ENCODE data around the gene OPRM1. TPM values are rescaled to one million over a fixed set of nuclear protein-coding genes. Genes with fewer than 3 reads are reported as not detected.
"Not testable (repeated sequence)": the region's sequence is repeated elsewhere in the genome, so short reads cannot be mapped to it uniquely, and the experiment has no call there.

Gene OPRM1
- total and polyA plus RNA-seq, 9 donors: not detected

DNA sequence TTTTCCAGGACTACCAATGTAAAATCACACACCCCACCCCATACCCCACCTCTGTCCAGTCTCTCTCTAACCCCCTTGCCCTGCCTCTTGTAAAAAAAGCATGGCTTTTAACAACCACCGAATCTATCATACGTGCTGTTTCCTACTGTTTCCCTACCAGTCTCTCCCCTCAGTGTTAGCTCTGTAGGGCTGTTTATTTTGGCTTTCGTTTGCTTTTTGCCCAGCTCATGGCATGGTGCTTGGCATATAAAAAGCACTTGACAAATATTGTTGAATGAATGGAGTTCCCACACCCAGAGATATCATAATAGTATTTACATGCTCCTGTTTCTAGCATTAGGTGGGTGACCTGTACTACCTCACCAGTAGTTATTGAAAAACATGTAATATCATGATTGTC lies 148.2 kb downstream of the OPRM1 start:
- 93 to 94% (median 94%) methylated on average over 3 of the region's 3 CpGs for WGBS, 3 donors
- TF ChIP-seq POLR2A (IDR thresholded peaks at IDR 0.05) (no peak), EP300 (IDR thresholded peaks at IDR 0.05) (no peak)
- TF ChIP-seq, protein P1, sequence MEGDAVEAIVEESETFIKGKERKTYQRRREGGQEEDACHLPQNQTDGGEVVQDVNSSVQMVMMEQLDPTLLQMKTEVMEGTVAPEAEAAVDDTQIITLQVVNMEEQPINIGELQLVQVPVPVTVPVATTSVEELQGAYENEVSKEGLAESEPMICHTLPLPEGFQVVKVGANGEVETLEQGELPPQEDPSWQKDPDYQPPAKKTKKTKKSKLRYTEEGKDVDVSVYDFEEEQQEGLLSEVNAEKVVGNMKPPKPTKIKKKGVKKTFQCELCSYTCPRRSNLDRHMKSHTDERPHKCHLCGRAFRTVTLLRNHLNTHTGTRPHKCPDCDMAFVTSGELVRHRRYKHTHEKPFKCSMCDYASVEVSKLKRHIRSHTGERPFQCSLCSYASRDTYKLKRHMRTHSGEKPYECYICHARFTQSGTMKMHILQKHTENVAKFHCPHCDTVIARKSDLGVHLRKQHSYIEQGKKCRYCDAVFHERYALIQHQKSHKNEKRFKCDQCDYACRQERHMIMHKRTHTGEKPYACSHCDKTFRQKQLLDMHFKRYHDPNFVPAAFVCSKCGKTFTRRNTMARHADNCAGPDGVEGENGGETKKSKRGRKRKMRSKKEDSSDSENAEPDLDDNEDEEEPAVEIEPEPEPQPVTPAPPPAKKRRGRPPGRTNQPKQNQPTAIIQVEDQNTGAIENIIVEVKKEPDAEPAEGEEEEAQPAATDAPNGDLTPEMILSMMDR (IDR thresholded peaks at IDR 0.05): no peak
- Histone ChIP-seq H3K9me3 (no peaks in the 10 kb centered on the region), H3K27ac (no peak overlapping the region), H3K4me3 (no peak overlapping the region), H3K27me3 (no peaks in the 10 kb centered on the region), H3K36me3 (no peaks in the 10 kb centered on the region), H3K4me1 (ENCODE audit: insufficient read depth) (no peaks in the 10 kb centered on the region)
- no peak for DNase-seq
- intact Hi-C loops (cut with DNase I): no loop called here

DNA sequence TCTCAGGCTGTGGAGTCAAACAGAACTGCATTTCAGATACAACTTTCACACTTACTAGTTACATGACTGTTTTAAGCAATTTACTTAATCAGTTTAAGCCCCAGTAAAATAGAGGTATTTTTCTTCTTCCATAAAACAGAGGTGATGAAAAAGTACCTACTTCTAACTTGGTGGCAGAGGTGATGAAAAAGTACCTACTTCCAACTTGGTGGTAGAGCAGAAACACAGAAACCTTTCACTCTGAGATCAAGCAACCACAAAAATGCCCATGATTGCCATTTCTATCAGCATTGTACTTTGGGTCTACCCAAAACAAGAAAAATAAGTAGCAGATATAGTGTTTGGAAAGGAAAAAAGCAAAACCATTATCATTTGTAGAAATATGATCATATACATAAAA lies 148.7 kb downstream of the OPRM1 start:
- intact Hi-C loops (cut with DNase I): no loop called here
- no peaks in the 10 kb centered on the region for H3K9me3 ChIP-seq
- H3K27ac ChIP-seq: no peak overlapping the region
- no peaks in the 10 kb centered on the region for H3K36me3 ChIP-seq
- no peak overlapping the region for H3K4me3 ChIP-seq
- DNase-seq: no peak
- no peaks in the 10 kb centered on the region for H3K27me3 ChIP-seq
- TF ChIP-seq POLR2A (IDR thresholded peaks at IDR 0.05) (no peak), EP300 (IDR thresholded peaks at IDR 0.05) (no peak)
- TF ChIP-seq, protein P1 (IDR thresholded peaks at IDR 0.05): no peak
- H3K4me1 ChIP-seq (ENCODE audit: insufficient read depth): no peaks in the 10 kb centered on the region

DNA sequence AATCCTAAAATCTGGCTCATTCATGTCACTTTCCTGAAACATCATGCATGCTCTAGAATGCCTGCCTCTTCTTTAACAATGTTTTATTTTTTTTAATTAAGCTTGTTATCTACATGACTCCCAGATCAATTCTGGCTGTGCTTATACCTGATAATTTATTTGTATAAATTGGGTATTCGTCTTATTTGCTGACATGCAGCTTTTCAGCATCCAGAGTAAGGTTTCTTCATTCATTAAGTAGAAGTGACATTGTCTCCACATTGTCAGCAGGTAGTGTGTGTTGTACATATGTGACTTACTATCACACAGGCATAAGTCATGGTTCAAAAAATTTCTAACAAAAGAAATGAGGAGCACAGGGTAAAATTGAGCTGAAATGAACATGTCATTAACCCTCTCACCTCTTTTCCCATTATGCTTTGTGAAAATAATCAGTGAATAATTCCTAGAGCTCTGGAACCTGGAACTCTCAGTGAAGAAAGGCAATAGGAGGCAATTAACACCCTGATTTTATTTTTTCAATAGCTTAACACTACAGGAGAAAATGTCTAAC lies 157.4 kb downstream of the OPRM1 start:
- H3K4me1 ChIP-seq (ENCODE audit: insufficient read depth): peaks cover 2% of the 10 kb centered on the region
- WGBS, 3 donors: 69 to 84% (median 71%) methylated on average over 1 of the region's 1 CpG
- no peaks in the 10 kb centered on the region for H3K36me3 ChIP-seq
- intact Hi-C loops (cut with DNase I): no loop called here
- TF ChIP-seq EP300 (IDR thresholded peaks at IDR 0.05) (no peak), POLR2A (IDR thresholded peaks at IDR 0.05) (no peak)
- TF ChIP-seq, protein P1 (IDR thresholded peaks at IDR 0.05): no peak
- H3K9me3 ChIP-seq: no peaks in the 10 kb centered on the region
- no peak for DNase-seq
- no peak overlapping the region for H3K4me3 ChIP-seq
- H3K27ac ChIP-seq: no peak overlapping the region
- H3K27me3 ChIP-seq: no peaks in the 10 kb centered on the region

DNA sequence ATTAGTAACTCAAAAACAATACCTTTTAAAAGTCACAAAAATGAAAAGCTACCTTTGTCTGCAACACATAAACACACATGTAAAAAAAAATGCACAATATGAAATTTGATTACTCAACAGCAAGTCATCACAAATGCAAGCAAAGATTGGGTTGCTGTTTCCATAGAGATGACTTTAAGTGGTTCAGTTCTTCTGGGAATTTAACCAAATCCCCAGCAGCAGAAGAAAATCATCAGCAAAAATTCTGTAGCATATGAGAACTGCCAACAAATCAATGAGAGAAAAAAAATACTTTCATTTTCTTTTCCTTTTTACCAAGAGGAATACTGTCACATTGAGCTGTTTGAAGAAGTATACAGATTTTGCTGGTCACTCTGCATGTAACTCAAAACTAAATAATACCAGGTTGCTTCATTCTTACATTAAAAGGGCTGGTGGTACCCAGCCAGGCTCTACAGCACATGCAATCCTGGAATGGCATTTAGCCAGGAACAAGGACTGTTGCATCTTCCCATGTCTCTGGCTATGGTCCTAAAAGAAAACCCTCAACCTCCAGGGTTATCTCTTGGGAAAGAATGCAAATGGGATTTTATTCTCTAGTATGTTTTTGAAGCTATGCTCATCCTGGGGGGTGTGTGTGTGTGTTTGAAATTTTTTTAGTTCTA lies 158.3 kb downstream of the OPRM1 start:
- no peak for DNase-seq
- H3K36me3 ChIP-seq: no peaks in the 10 kb centered on the region
- no peaks in the 10 kb centered on the region for H3K27me3 ChIP-seq
- no peaks in the 10 kb centered on the region for H3K9me3 ChIP-seq
- no peak for TF ChIP-seq POLR2A (IDR thresholded peaks at IDR 0.05)
- TF ChIP-seq, protein P1 (IDR thresholded peaks at IDR 0.05): no peak
- no peak for TF ChIP-seq EP300 (IDR thresholded peaks at IDR 0.05)
- intact Hi-C loops (cut with DNase I): no loop called here
- H3K4me1 ChIP-seq (ENCODE audit: insufficient read depth): peaks cover 2% of the 10 kb centered on the region
- no peak overlapping the region for H3K27ac ChIP-seq
- H3K4me3 ChIP-seq: no peak overlapping the region

DNA sequence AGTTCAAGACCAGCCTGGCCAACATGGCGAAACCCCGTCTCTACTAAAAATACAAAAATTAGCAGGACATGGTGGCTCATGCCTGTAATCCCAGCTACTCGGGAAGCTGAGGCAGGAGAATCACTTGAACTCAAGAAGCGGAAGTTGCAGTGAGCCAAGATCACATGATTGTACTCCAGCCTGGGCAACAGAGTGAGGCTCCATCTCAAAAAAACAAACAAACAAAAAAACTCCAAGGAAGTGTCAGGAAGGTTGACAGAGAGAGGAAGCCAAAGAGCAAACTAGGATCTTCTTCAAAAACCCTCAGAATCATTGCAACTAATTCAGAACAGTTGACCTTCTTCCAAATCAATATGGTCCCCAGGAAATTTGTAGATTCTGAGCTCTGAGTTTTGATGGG lies 162.6 kb downstream of the OPRM1 start:
- H3K4me3 ChIP-seq; H3K4me1 ChIP-seq (ENCODE audit: insufficient read depth); intact Hi-C loops (cut with DNase I); H3K27ac ChIP-seq; H3K36me3 ChIP-seq; H3K9me3 ChIP-seq; H3K27me3 ChIP-seq; DNase-seq: not testable (repeated sequence)
- 92 to 96% (median 95%) methylated on average over 4 of the region's 4 CpGs for WGBS, 3 donors

Data from ovary (tissue), 9 donors.